PFSK-1 (cell line): ENCODE data around the gene TOLLIP.

Experiments
- FOXP2 ChIP-seq: optimal IDR thresholded peaks from 2 replicates; pipeline ENCODE3; 2011; ENCODE audit warnings: borderline replicate concordance, control low read depth, inconsistent platforms; ENCODE audit not compliant: insufficient read depth; ENCODE audit errors: extremely low read length, extremely low read depth
- REST ChIP-seq, 2 experiments: IDR thresholded peaks; 2 replicates each; pipeline versions ENCODE4 v1.6.1 to v1.8.0; 2011 to 2012; ENCODE audit warnings: low read depth in 2 of 2, low read length in 2 of 2, control low read depth in 1 of 2, inconsistent platforms in 1 of 2, mild to moderate bottlenecking in 1 of 2, moderate library complexity in 1 of 2; ENCODE audit not compliant: insufficient read depth in 1 of 2

- no peak for TF ChIP-seq FOXP2
- TF ChIP-seq REST (IDR thresholded peaks at IDR 0.05; ENCODE audit: insufficient read depth in 1 of 2, low read depth in 2 of 2, low read length in 2 of 2), result no peak
These were observed 73.5 kb downstream of the TOLLIP start for GRCh38 chr11:1235901-1236315.
